Measurements from ENCODE around the gene CSF3R. TPM values are rescaled to one million over a fixed set of nuclear protein-coding genes. Genes with fewer than 3 reads are reported as not detected.

The CSF3R gene
- total RNA-seq, 1 experiment from 2014 or later = not detected

DNA sequence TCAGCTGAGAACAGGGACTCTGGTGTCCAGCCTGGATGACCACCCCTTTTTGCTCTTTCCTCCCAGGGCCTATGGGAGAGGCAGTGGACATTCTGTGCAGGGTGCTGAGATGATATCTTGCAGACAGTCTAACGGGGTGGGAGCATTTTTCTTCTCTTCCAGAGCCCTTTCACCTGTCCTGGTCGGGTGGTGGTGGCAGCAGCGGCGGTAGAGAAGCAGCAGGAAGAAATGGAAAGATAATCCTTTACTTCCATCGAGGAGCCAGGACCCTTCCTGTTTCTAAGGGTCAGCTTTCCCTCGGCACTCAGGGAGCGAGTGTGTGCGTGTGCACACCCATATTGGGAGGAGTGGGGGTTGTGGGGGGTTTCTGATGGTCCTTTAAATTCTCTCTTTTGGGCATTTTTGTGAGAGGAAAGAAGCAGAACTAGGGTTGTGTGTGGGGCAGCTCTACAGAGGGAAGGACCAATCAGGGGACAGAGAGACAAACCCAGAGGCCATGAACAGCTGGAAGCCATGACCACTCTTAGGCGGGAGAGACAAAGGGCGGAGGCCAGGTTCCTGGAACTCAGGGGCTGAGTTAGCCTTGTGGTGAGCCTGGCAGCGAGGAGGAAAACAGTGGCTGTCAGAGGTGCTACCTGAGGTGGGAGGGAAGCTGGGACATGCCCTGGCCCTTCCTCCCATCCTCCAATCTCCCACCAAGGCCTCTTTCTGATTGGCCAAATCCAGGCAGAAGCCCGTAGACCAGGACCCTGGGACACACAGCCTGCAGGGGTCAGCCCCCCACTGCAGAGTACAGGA lies 31.2 kb upstream of the CSF3R start:
- Histone ChIP-seq H2BK12ac (ENCODE audit: insufficient read length, low read depth, low read length) (no peak overlapping the region), H4K5ac (ENCODE audit: insufficient read length, low read depth, low read length) (no peak overlapping the region), H4K91ac (ENCODE audit: insufficient read length, low read depth, low read length) (no peak overlapping the region), H3K9me3 (ENCODE audit: control insufficient read depth, low read depth, low read length) (no peaks in the 10 kb centered on the region), H3K27me3 (ENCODE audit: insufficient read depth, low read length) (no peaks in the 10 kb centered on the region), H2BK20ac (ENCODE audit: low read depth, low read length, poor library complexity, severe bottlenecking) (no peak overlapping the region), H4K20me1 (ENCODE audit: control insufficient read depth, insufficient read depth, insufficient read length) (no peaks in the 10 kb centered on the region), H3K9ac (ENCODE audit: extremely low read depth, insufficient read length, low read length) (no peak overlapping the region), H3K23me2 (ENCODE audit: insufficient read length, low read depth, low read length, poor library complexity, severe bottlenecking) (no peaks in the 10 kb centered on the region), H2BK120ac (ENCODE audit: low read depth, low read length, poor library complexity, severe bottlenecking) (no peak overlapping the region), H2BK5ac (ENCODE audit: insufficient read length, low read length) (no peak overlapping the region), H2AFZ (ENCODE audit: low read length) (no peak overlapping the region), H3K79me2 (ENCODE audit: insufficient read depth, low read length) (no peaks in the 10 kb centered on the region), H2BK15ac (ENCODE audit: low read depth, low read length) (no peak overlapping the region), H3K23ac (ENCODE audit: insufficient read length, low read depth, low read length) (no peak overlapping the region), H3T11ph (ENCODE audit: low read length) (no peak overlapping the region), H3K4ac (ENCODE audit: low read depth, low read length) (no peak overlapping the region), H4K8ac (replicated peaks; ENCODE audit: insufficient read length, low read depth, low read length) (no peak overlapping the region), H2AK5ac (ENCODE audit: insufficient read length, low read length) (no peak overlapping the region), H3K56ac (ENCODE audit: insufficient read length, low read depth, low read length) (no peak overlapping the region), H3K4me1 (ENCODE audit: insufficient read depth, low read length) (no peaks in the 10 kb centered on the region), H3K4me2 (ENCODE audit: insufficient read depth, insufficient read length, low read length) (no peak overlapping the region), H3K14ac (ENCODE audit: insufficient read depth, low read length) (no peak overlapping the region), H3K27ac (ENCODE audit: insufficient read length, low read depth, low read length) (no peak overlapping the region), H3K79me1 (ENCODE audit: insufficient read depth, low read depth, low read length, poor library complexity, severe bottlenecking) (no peaks in the 10 kb centered on the region), H3K18ac (ENCODE audit: insufficient read length, low read depth, low read length) (no peak overlapping the region)
- Mint-ChIP-seq H3K4me1 (peaks cover 9 to 10% of the 10 kb centered on the region in 2 experiments), H3K27me3 (ENCODE audit: low read depth) (no peaks in the 10 kb centered on the region), H3K4me3 (no peak overlapping the region), H3K36me3 (ENCODE audit: insufficient read depth in 1 of 3, low read depth in 3 of 3) (no peaks in the 10 kb centered on the region), H3K27ac (peak overlapping the region in 2 of 3 experiments; percentile 49 to 67; a peak in 2 of 7 replicates), H3K9me3 (no peaks in the 10 kb centered on the region)
- no peak for TF ChIP-seq CTCF (conservative IDR thresholded peaks at IDR 0.05)
- no peak for DNase-seq
- no CpG with 5 or more reads among the region's 12 CpGs for WGBS (ENCODE audit: extremely low coverage, insufficient read length, low lambda C conversion rate)

Measured in H9 (cell line).